Parathyroid adenoma (tissue), 2 donors: Measurements from ENCODE around the gene PLCL1.

Experiments used
- H2AFZ ChIP-seq: fragments of 300-600 bp; sonication (generic); one replicate; pipeline ENCODE4 v1.7.0; 2017; ENCODE audit warnings: antibody characterized with exemption, mild to moderate bottlenecking
- H3K27ac ChIP-seq: fragments of 300-600 bp; sonication (generic); one replicate; pipeline ENCODE4 v1.7.0; 2017
- H3K27me3 ChIP-seq: fragments of 300-600 bp; sonication (generic); one replicate; pipeline ENCODE4 v1.7.0; 2017; ENCODE audit warnings: low read length; ENCODE audit not compliant: control insufficient read depth, insufficient read depth
- H3K36me3 ChIP-seq: fragments of 300-600 bp; sonication (generic); one replicate; pipeline ENCODE4 v1.7.0; 2017; ENCODE audit warnings: low read length; ENCODE audit not compliant: control insufficient read depth, insufficient read depth
- H3K4me1 ChIP-seq: fragments of 300-600 bp; sonication (generic); one replicate; pipeline ENCODE4 v1.7.0; 2017; ENCODE audit warnings: control low read depth
- H3K4me2 ChIP-seq: fragments of 300-600 bp; sonication (generic); one replicate; pipeline ENCODE4 v1.7.0; 2017; ENCODE audit warnings: low read length
- H3K4me3 ChIP-seq: fragments of 300-600 bp; sonication (generic); one replicate; pipeline ENCODE4 v1.7.0; 2017; ENCODE audit warnings: low read depth, low read length
- H3K79me2 ChIP-seq: fragments of 300-600 bp; sonication (generic); one replicate; pipeline ENCODE4 v1.7.0; 2017; ENCODE audit warnings: control low read depth
- H3K9ac ChIP-seq: fragments of 300-600 bp; sonication (generic); one replicate; pipeline ENCODE4 v1.7.0; 2017; ENCODE audit warnings: mild to moderate bottlenecking
- H3K9me3 ChIP-seq: fragments of 300-600 bp; sonication (generic); one replicate; pipeline ENCODE4 v1.7.0; 2017; ENCODE audit warnings: low read length; ENCODE audit not compliant: control insufficient read depth
- TF ChIP-seq, protein P1 (sequence below): fragments of 300-600 bp; sonication (generic); IDR thresholded peaks from one replicate; pipeline ENCODE4 v1.7.0; 2017; ENCODE audit warnings: antibody characterized with exemption, mild to moderate bottlenecking
- donor health status: primary hyperparathyroidism.

PLCL1 gene

DNA sequence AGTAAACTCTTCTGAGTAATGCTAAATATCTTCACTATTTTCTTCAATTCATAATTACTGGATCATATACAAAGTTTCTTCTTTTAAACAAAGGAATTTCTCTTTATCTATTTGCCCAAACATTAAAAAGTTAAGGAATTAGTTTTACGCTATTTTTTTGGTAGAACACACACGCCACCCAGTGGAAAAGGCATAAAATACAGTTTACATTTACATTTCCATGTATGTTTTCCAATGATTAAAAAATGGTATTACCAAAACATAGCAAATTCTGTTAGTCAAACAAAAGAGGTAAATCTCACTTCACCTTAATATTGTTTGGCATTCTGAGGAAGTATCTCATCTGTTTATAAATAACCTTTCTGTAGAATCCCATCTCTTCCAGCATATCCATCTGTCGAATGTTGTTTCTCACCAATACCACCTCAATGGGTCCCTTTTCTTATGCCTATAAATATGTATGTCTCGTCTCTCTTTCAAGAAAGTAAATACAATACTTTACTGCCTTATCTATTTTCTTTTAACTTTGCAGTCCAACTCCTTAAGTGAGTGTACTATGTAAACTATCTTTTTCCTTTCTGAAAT, 26.5 kb upstream of the PLCL1 start:
- no peaks in the 10 kb centered on the region for H3K4me1 ChIP-seq
- TF ChIP-seq, protein P1, sequence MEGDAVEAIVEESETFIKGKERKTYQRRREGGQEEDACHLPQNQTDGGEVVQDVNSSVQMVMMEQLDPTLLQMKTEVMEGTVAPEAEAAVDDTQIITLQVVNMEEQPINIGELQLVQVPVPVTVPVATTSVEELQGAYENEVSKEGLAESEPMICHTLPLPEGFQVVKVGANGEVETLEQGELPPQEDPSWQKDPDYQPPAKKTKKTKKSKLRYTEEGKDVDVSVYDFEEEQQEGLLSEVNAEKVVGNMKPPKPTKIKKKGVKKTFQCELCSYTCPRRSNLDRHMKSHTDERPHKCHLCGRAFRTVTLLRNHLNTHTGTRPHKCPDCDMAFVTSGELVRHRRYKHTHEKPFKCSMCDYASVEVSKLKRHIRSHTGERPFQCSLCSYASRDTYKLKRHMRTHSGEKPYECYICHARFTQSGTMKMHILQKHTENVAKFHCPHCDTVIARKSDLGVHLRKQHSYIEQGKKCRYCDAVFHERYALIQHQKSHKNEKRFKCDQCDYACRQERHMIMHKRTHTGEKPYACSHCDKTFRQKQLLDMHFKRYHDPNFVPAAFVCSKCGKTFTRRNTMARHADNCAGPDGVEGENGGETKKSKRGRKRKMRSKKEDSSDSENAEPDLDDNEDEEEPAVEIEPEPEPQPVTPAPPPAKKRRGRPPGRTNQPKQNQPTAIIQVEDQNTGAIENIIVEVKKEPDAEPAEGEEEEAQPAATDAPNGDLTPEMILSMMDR: peak; percentile 76
- no peaks in the 10 kb centered on the region for H3K36me3 ChIP-seq
- H3K4me3 ChIP-seq: no peak overlapping the region
- H2AFZ ChIP-seq: no peak overlapping the region
- H3K4me2 ChIP-seq: no peak overlapping the region
- H3K27me3 ChIP-seq: no peaks in the 10 kb centered on the region
- no peaks in the 10 kb centered on the region for H3K79me2 ChIP-seq
- H3K9me3 ChIP-seq: no peaks in the 10 kb centered on the region
- H3K9ac ChIP-seq: no peak overlapping the region
- H3K27ac ChIP-seq: no peak overlapping the region

DNA sequence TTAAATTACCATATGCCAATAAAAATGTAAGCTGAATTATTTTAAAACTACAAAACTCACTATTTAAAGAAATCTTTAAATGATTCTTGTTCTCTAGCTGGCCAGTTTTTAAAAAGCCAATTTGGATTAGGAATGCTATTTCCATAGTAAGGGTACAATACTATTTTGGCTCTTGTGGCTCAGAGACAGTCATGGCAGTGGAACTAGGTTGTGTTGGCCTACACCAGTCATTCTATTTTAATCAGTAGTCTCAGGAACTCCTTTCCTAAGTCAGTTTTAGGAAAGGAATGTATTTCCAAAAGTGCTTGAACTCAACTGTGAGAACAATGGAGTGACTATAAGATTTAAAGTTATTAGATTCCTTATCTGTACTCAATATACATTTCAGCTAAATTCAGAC, 25.1 kb upstream of the PLCL1 start:
- Histone ChIP-seq H3K4me1 (no peaks in the 10 kb centered on the region), H3K9me3 (no peaks in the 10 kb centered on the region), H3K27me3 (no peaks in the 10 kb centered on the region), H3K36me3 (no peaks in the 10 kb centered on the region), H3K79me2 (no peaks in the 10 kb centered on the region), H3K9ac (no peak overlapping the region), H2AFZ (no peak overlapping the region), H3K4me3 (no peak overlapping the region), H3K27ac (no peak overlapping the region), H3K4me2 (no peak overlapping the region)
- TF ChIP-seq, protein P1: no peak

DNA sequence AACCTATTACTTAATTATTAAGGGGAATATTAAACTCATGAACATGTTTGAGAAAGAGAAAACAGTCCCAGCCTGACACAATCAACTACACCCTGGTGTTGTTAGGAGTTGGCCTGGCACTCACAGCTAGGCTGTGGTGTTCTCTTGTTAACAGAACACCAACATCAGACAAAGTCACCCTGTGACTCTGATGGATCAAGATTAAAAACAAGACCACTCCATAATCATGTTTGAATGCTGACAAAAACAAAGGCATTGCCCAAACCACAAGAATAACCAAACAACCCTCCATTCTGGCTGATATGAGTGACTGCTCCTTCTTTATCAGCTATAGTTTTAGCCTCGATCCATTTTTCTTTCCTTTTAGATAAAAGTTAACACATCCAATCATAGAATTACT, 22.3 kb upstream of the PLCL1 start:
- no peak overlapping the region for H3K27ac ChIP-seq
- no peaks in the 10 kb centered on the region for H3K79me2 ChIP-seq
- no peak overlapping the region for H2AFZ ChIP-seq
- TF ChIP-seq, protein P1: no peak
- H3K4me1 ChIP-seq: no peaks in the 10 kb centered on the region
- H3K36me3 ChIP-seq: no peaks in the 10 kb centered on the region
- no peaks in the 10 kb centered on the region for H3K27me3 ChIP-seq
- no peaks in the 10 kb centered on the region for H3K9me3 ChIP-seq
- no peak overlapping the region for H3K4me2 ChIP-seq
- no peak overlapping the region for H3K4me3 ChIP-seq
- H3K9ac ChIP-seq: no peak overlapping the region

DNA sequence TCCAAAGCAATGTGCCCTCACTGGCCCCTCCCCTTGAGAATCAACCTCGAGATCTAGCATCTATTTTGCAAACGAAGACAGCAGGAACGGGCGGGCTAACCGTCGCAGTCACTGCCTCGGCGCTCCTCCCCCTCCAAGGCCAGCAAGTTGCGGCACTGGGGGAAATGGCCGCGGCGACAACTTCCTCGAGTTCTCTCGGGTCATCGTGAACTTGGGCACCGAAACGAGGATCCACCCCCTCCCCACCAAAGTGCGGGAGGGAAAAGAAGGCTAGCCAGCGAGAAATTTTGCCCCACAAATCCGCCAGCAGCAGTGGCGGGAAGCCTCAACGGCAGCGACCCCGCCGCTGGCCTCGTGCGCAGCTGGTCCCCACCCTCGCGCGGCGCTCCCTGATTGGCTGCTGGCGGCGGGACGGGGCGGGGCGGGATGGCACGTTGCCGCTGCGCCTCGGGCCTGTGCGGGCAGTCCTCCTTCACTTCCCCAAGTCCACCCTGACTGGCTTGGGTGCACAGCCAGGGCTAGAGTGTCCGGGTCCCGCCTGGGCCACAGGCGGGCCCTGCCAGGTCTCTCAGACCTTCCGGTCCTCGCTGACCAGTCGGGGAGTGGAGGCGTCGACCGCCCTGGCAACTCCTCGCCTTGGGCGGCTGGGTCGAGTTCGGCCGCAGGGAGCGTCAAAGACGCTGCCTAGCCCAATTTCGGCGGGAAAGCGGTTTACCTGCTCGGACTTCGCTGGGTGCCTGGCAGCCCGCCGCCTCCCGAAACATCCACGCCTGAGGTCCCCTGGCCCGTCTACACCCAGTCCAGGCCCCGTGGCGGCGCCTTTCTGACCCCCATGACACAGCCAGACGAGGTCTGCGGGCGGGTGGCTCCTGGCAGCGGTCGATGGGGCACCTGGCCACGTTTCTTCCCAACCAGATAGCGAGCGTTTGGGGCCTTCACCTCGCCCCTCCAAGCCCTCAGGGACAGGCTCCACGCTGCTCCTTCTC, 19.1 kb upstream of the PLCL1 start, which contains the start of gene BOLL:
BOLL (minus strand) TSS at position 364 of the 986 bp plus-strand sequence. CDS start 3,469 bp downstream, outside the sequence.
- Histone ChIP-seq H3K9ac (no peak within 1 kb of the TSS), H3K27ac (no peak within 1 kb of the TSS), H3K27me3 (no peaks in the 10 kb centered on the region), H3K4me2 (peak within 1 kb of the TSS; percentile 64), H3K9me3 (no peaks in the 10 kb centered on the region), H3K4me1 (no peaks in the 10 kb centered on the region), H3K4me3 (peak within 1 kb of the TSS; percentile 46), H2AFZ (peak within 1 kb of the TSS; percentile 65), H3K79me2 (no peaks in the 10 kb centered on the region), H3K36me3 (no peaks in the 10 kb centered on the region)
- TF ChIP-seq, protein P1: no peak
